GM23248 (cell line): ENCODE measurements around the gene RYR3.

Source experiments
- EZH2 ChIP-seq: fragments of 200-600 bp; sonication (generic); IDR thresholded peaks from 2 replicates; pipeline ENCODE4 v1.6.1; 2018; ENCODE audit warnings: antibody characterized with exemption, mild to moderate bottlenecking; ENCODE audit not compliant: insufficient read depth, poor library complexity, severe bottlenecking
- EZH2phosphoT487 ChIP-seq: fragments of 200-600 bp; sonication (generic); IDR thresholded peaks from 2 replicates; pipeline ENCODE4 v1.6.1; 2018; ENCODE audit warnings: antibody characterized with exemption, moderate library complexity, mild to moderate bottlenecking, low read depth; ENCODE audit not compliant: insufficient read depth

DNA sequence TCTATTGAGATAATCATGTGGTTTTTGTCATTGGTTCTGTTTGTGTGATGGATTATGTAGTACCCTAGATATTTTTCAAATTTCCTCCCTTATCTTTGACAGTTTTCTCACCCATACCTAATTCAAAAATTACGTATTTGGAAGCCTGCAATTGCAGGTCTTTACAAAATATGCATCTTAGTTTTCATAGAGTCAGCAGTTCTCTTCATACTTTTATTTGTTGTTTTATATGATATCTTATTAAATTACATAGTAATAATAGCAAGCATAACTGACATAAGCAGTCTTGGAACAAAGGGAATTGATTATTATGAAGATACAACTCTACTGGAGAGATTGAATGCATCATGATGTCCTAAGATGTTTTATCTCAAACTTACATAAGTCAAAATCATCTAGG lies 442.2 kb downstream of the RYR3 start:
- no peak for TF ChIP-seq EZH2
- no peak for TF ChIP-seq EZH2phosphoT487
